ENCODE measurements around the gene MRPL49. TPM values are rescaled to one million over a fixed set of nuclear protein-coding genes. Genes with fewer than 3 reads are reported as not detected.

Gene MRPL49
- total and polyA plus RNA-seq, 2 donors (not counting 3 experiments of a cell fraction or from before 2014, with no cell fraction given), result 49.7 to 90.4 TPM

DNA sequence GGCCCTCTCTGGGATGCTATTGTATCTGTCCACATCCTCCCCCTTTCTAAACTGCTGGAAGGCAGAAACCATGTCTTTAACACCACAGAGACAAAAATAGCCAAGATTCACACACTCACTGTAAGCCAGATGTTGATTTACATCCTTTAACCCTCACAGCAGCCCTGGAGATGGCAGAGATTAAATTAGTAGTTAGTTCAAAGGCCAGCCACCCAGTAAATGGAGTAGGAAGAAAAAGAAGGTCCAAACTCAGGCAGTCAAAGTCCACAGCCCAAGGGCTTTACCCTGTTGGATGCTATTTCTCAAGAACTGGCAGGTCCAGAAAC lies 2.5 kb upstream of the MRPL49 start:
- CTCF ChIA-PET, result interaction anchor here (3.4 kb wide), 1 partner anchor 8 kb away, joined by 45 read pairs; the partner anchor contains the start of gene TM7SF2
- no peak for FAIRE-seq
- H3K4me1 ChIP-seq (ENCODE audit: control insufficient read depth, extremely low read depth, insufficient read depth, low read length), result peaks cover 18% of the 10 kb centered on the region
- no peaks in the 10 kb centered on the region for H3K27me3 ChIP-seq (ENCODE audit: control insufficient read depth in 2 of 2, insufficient read depth in 2 of 2, low read length in 2 of 2)
- no peak overlapping the region for H3K4me2 ChIP-seq (ENCODE audit: insufficient read depth, low read length)
- no peaks in the 10 kb centered on the region for H3K9me1 ChIP-seq (replicated peaks; ENCODE audit: control insufficient read depth, extremely low read depth, insufficient read depth, low read length)
- no peak for DNase-seq (ENCODE audit: low read depth, low spot score)
- H3K9ac ChIP-seq (replicated peaks; ENCODE audit: extremely low read depth, insufficient read depth, low read length), result no peak overlapping the region
- H3K9me3 ChIP-seq (replicated peaks; ENCODE audit: control insufficient read depth, insufficient read depth, low read length), result no peaks in the 10 kb centered on the region
- no TSS peak for BruUV-seq (replicated peaks)
- intact Hi-C loops (cut with micrococcal nuclease) (loop anchor here (2.0 kb wide), 1 partner anchor 197 kb away; no protein-coding TSS in a partner anchor), dilution Hi-C loops (cut with MboI; ENCODE audit: extremely low pct_ligation_motif_present, low sequenced_read_pairs) (no loop called here)
- H3K4me3 ChIP-seq (replicated peaks in 1 of 3; ENCODE audit: insufficient read depth in 1 of 3, low read depth in 1 of 3, low read length in 3 of 3), result no peak overlapping the region
- peaks cover 39% of the 10 kb centered on the region for H3K79me2 ChIP-seq (ENCODE audit: control insufficient read depth, insufficient read depth, low read length)
- H3K36me3 ChIP-seq (ENCODE audit: control insufficient read depth in 2 of 2, extremely low read depth in 1 of 2, insufficient read depth in 2 of 2, low read length in 2 of 2), result peaks cover 7 to 14% of the 10 kb centered on the region in 2 experiments
- no peak for TF ChIP-seq EZH2 (IDR thresholded peaks at IDR 0.05; ENCODE audit: borderline replicate concordance, low read depth, low read length, severe bottlenecking)
- no peak for TF ChIP-seq POLR2A (IDR thresholded peaks at IDR 0.05; ENCODE audit: low read depth, low read length)
- TF ChIP-seq, protein P1, sequence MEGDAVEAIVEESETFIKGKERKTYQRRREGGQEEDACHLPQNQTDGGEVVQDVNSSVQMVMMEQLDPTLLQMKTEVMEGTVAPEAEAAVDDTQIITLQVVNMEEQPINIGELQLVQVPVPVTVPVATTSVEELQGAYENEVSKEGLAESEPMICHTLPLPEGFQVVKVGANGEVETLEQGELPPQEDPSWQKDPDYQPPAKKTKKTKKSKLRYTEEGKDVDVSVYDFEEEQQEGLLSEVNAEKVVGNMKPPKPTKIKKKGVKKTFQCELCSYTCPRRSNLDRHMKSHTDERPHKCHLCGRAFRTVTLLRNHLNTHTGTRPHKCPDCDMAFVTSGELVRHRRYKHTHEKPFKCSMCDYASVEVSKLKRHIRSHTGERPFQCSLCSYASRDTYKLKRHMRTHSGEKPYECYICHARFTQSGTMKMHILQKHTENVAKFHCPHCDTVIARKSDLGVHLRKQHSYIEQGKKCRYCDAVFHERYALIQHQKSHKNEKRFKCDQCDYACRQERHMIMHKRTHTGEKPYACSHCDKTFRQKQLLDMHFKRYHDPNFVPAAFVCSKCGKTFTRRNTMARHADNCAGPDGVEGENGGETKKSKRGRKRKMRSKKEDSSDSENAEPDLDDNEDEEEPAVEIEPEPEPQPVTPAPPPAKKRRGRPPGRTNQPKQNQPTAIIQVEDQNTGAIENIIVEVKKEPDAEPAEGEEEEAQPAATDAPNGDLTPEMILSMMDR (IDR thresholded peaks at IDR 0.05; ENCODE audit: extremely low read depth in 1 of 2, insufficient read depth in 1 of 2, low read depth in 1 of 2, low read length in 2 of 2), result no peak
- TF ChIP-seq JUN (IDR thresholded peaks at IDR 0.05; ENCODE audit: borderline replicate concordance, insufficient read depth, insufficient read length, low read depth), result no peak
- TF ChIP-seq MYC (IDR thresholded peaks at IDR 0.05; ENCODE audit: low read depth, low read length), result no peak
- H3K27ac ChIP-seq (ENCODE audit: insufficient read depth, low read depth, low read length), result no peak overlapping the region
- POLR2A ChIA-PET, result interaction anchor here (0.6 kb wide), 1 partner anchor 271 kb away, joined by 5 read pairs; no protein-coding TSS in a partner anchor
- H2AFZ ChIP-seq (ENCODE audit: low read depth, low read length), result no peak overlapping the region
- no peaks in the 10 kb centered on the region for H4K20me1 ChIP-seq (replicated peaks; ENCODE audit: control insufficient read depth, extremely low read depth, insufficient read depth, low read length)

- no peaks in the 10 kb centered on the region for H3K9me1 ChIP-seq (replicated peaks; ENCODE audit: control insufficient read depth, extremely low read depth, insufficient read depth, low read length)
- H3K79me2 ChIP-seq (ENCODE audit: control insufficient read depth, insufficient read depth, low read length), result peaks cover 39% of the 10 kb centered on the region
- peak overlapping the region; percentile 48 to 94 (median 82) for H3K4me3 ChIP-seq (replicated peaks in 1 of 3; ENCODE audit: insufficient read depth in 1 of 3, low read depth in 1 of 3, low read length in 3 of 3)
- dilution Hi-C loops (cut with MboI; ENCODE audit: extremely low pct_ligation_motif_present, low sequenced_read_pairs) (no loop called here), intact Hi-C loops (cut with micrococcal nuclease) (no loop called here)
- peak overlapping the region; percentile 53 for H3K27ac ChIP-seq (ENCODE audit: insufficient read depth, low read depth, low read length)
- no peaks in the 10 kb centered on the region for H3K9me3 ChIP-seq (replicated peaks; ENCODE audit: control insufficient read depth, insufficient read depth, low read length)
- peaks cover 18% of the 10 kb centered on the region for H3K4me1 ChIP-seq (ENCODE audit: control insufficient read depth, extremely low read depth, insufficient read depth, low read length)
- POLR2A ChIA-PET, result interaction anchor here (1.9 kb wide), 1 partner anchor 15 kb away, joined by 7 read pairs; no protein-coding TSS in a partner anchor
- TF ChIP-seq POLR2AphosphoS5 (IDR thresholded peaks at IDR 0.05; ENCODE audit: insufficient read depth, low read depth, low read length), result no peak
- no peak for TF ChIP-seq POLR2A (IDR thresholded peaks at IDR 0.05; ENCODE audit: low read depth, low read length)
- no peak for TF ChIP-seq EZH2 (IDR thresholded peaks at IDR 0.05; ENCODE audit: borderline replicate concordance, low read depth, low read length, severe bottlenecking)
- no peak for TF ChIP-seq GATA2 (IDR thresholded peaks at IDR 0.05; ENCODE audit: insufficient read depth, insufficient read length, low read depth, low read length)
- TF ChIP-seq FOS (IDR thresholded peaks at IDR 0.05; ENCODE audit: borderline replicate concordance, insufficient read depth, low read length), result no peak
- TF ChIP-seq, protein P1 (IDR thresholded peaks at IDR 0.05; ENCODE audit: extremely low read depth in 1 of 2, insufficient read depth in 1 of 2, low read depth in 1 of 2, low read length in 2 of 2), result no peak
- TF ChIP-seq MYC (IDR thresholded peaks at IDR 0.05; ENCODE audit: low read depth, low read length), result no peak
- no TSS peak for BruUV-seq (replicated peaks)
- no peaks in the 10 kb centered on the region for H3K27me3 ChIP-seq (ENCODE audit: control insufficient read depth in 2 of 2, insufficient read depth in 2 of 2, low read length in 2 of 2)
- H4K20me1 ChIP-seq (replicated peaks; ENCODE audit: control insufficient read depth, extremely low read depth, insufficient read depth, low read length), result no peaks in the 10 kb centered on the region
- peaks cover 7 to 21% of the 10 kb centered on the region in 2 experiments for H3K36me3 ChIP-seq (ENCODE audit: control insufficient read depth in 2 of 2, extremely low read depth in 1 of 2, insufficient read depth in 2 of 2, low read length in 2 of 2)
- H2AFZ ChIP-seq (ENCODE audit: low read depth, low read length), result no peak overlapping the region
- no peak for DNase-seq (ENCODE audit: low read depth, low spot score)
- H3K9ac ChIP-seq (replicated peaks; ENCODE audit: extremely low read depth, insufficient read depth, low read length), result peak overlapping the region; percentile 90
- peak overlapping the region; percentile 66 for H3K4me2 ChIP-seq (ENCODE audit: insufficient read depth, low read length)
- FAIRE-seq, result no peak
- CTCF ChIA-PET, result interaction anchor here (1.9 to 3.4 kb wide), 2 partner anchors 9 to 60 kb away, joined by 15 to 45 read pairs; partner anchors contain the start of genes CAPN1 and TM7SF2
Observed at GRCh38 chr11:65120831-65121230, 1.3 kb upstream of the MRPL49 start.
